ENCODE results near the gene SUGCT. TPM values are rescaled to one million over a fixed set of nuclear protein-coding genes. Genes with fewer than 3 reads are reported as not detected.

SUGCT gene
- total RNA-seq, 4 donors from 2014 or later: 7.8 to 15.0 (median 12.8) TPM

- intact Hi-C loops (cut with DNase I): no loop called here
Measured at GRCh38 chr7:40859965-40860543, 725.2 kb downstream of the SUGCT start.

GRCh38 chr7:40865441-40866233, 730.8 kb downstream of the SUGCT start:
- Histone ChIP-seq H3K27me3 (no peaks in the 10 kb centered on the region), H3K4me3 (no peak overlapping the region), H3K4me1 (no peaks in the 10 kb centered on the region), H3K9me3 (peaks cover 0 to 13% (median 4%) of the 10 kb centered on the region in 4 donors), H3K36me3 (no peaks in the 10 kb centered on the region), H3K27ac (replicated peaks in 1 of 4) (no peak overlapping the region)
- intact Hi-C loops (cut with DNase I): no loop called here
- no peak for DNase-seq (ENCODE audit: extremely low spot score)
- 80% methylated on average over 10 of the region's 10 CpGs for WGBS
- no peak for TF ChIP-seq POLR2AphosphoS5 (IDR thresholded peaks at IDR 0.05)

More at GRCh38 chr7:40859965-40860543, 725.2 kb downstream of the SUGCT start:
- TF ChIP-seq POLR2AphosphoS5 (IDR thresholded peaks at IDR 0.05): no peak
- TF ChIP-seq CTCF (IDR thresholded peaks at IDR 0.05): no peak
- no peak for TF ChIP-seq POLR2A (IDR thresholded peaks at IDR 0.05; ENCODE audit: low read depth)
- TF ChIP-seq EP300 (IDR thresholded peaks at IDR 0.05): no peak
- Histone ChIP-seq H3K9me3 (no peaks in the 10 kb centered on the region), H3K4me3 (no peak overlapping the region), H3K27me3 (no peaks in the 10 kb centered on the region), H3K36me3 (no peaks in the 10 kb centered on the region), H3K27ac (replicated peaks in 1 of 4) (no peak overlapping the region), H3K4me1 (no peaks in the 10 kb centered on the region)
- whole genome bisulfite sequencing: 76% methylated on average over 15 of the region's 15 CpGs
- DNase-seq (ENCODE audit: extremely low spot score): no peak

GRCh38 chr7:40866601-40867000, 731.8 kb downstream of the SUGCT start:
- H3K9me3 ChIP-seq: peaks cover 0 to 13% (median 4%) of the 10 kb centered on the region in 4 donors
- TF ChIP-seq CTCF (IDR thresholded peaks at IDR 0.05) (peak; percentile 16 to 29 (median 17)), POLR2A (IDR thresholded peaks at IDR 0.05; ENCODE audit: low read depth) (no peak)
- intact Hi-C loops (cut with DNase I): no loop called here
- no peaks in the 10 kb centered on the region for H3K36me3 ChIP-seq
- DNase-seq (ENCODE audit: extremely low spot score): no peak
- H3K27ac ChIP-seq (replicated peaks in 1 of 4): no peak overlapping the region
- H3K4me1 ChIP-seq: no peaks in the 10 kb centered on the region
- H3K4me3 ChIP-seq: no peak overlapping the region
- WGBS: 71% methylated on average over 10 of the region's 10 CpGs
- H3K27me3 ChIP-seq: no peaks in the 10 kb centered on the region

GRCh38 chr7:40870108-40870507, 735.3 kb downstream of the SUGCT start:
- no peak for DNase-seq (ENCODE audit: extremely low spot score)
- Histone ChIP-seq H3K4me3 (no peak overlapping the region), H3K9me3 (peaks cover 0 to 13% (median 4%) of the 10 kb centered on the region in 4 donors), H3K27ac (replicated peaks in 1 of 4) (no peak overlapping the region), H3K36me3 (no peaks in the 10 kb centered on the region), H3K4me1 (no peaks in the 10 kb centered on the region), H3K27me3 (no peaks in the 10 kb centered on the region)
- TF ChIP-seq POLR2A (IDR thresholded peaks at IDR 0.05; ENCODE audit: low read depth) (no peak), EP300 (IDR thresholded peaks at IDR 0.05) (no peak)
- intact Hi-C loops (cut with DNase I): loop anchor here (2.0 kb wide), 1 partner anchor 19 kb away; no protein-coding TSS in a partner anchor

- Histone ChIP-seq H3K27ac (replicated peaks in 1 of 4) (no peak overlapping the region), H3K36me3 (no peaks in the 10 kb centered on the region), H3K9me3 (peaks cover 0 to 13% (median 4%) of the 10 kb centered on the region in 4 donors), H3K27me3 (no peaks in the 10 kb centered on the region), H3K4me3 (no peak overlapping the region), H3K4me1 (no peaks in the 10 kb centered on the region)
- no peak for DNase-seq (ENCODE audit: extremely low spot score)
- intact Hi-C loops (cut with DNase I): no loop called here
- 89% methylated on average over 3 of the region's 3 CpGs for WGBS
- TF ChIP-seq EP300 (IDR thresholded peaks at IDR 0.05) (no peak), POLR2AphosphoS5 (IDR thresholded peaks at IDR 0.05) (no peak), CTCF (IDR thresholded peaks at IDR 0.05) (no peak), POLR2A (IDR thresholded peaks at IDR 0.05; ENCODE audit: low read depth) (no peak)
Measured at GRCh38 chr7:40873248-40873647, 738.4 kb downstream of the SUGCT start.

All from esophagus muscularis mucosa (tissue), 4 donors.